ACHN (cell line): ENCODE measurements around the gene HSPB8.
"Not testable (repeated sequence)": the region's sequence is repeated elsewhere in the genome, so short reads cannot be mapped to it uniquely, and the experiment has no call there.

ENCODE experiments used
- DNase-seq: peaks from one replicate; pipeline ENCODE4 v3.0.0-alpha.2; 2015
- in situ Hi-C: cut with HindIII; loops from 2 replicates; pipeline ENCODE4 v1.10.0; 2017; ENCODE audit warnings: low sequenced_read_pairs, low pct_ligation_motif_present, low pct_unique_long_range_greater_than_20kb

HSPB8 gene

GRCh38 chr12:119200601-119201000, 21.9 kb downstream of the HSPB8 start:
- in situ Hi-C loops: no loop called here
- DNase-seq: no peak

- no peak for DNase-seq
- in situ Hi-C loops: no loop called here
Measured at GRCh38 chr12:119201789-119202543, 23.2 kb downstream of the HSPB8 start.

GRCh38 chr12:119202544-119202943, 23.8 kb downstream of the HSPB8 start:
- no peak for DNase-seq
- in situ Hi-C loops: no loop called here

GRCh38 chr12:119204131-119204530, 25.4 kb downstream of the HSPB8 start:
- in situ Hi-C loops: no loop called here

GRCh38 chr12:119204671-119205285, 26.0 kb downstream of the HSPB8 start:
- in situ Hi-C loops: no loop called here
- DNase-seq: no peak

More at GRCh38 chr12:119204131-119204530, 25.4 kb downstream of the HSPB8 start:
- no peak for DNase-seq

- in situ Hi-C loops: no loop called here
- DNase-seq: no peak
Measured at GRCh38 chr12:119206348-119207062, 27.8 kb downstream of the HSPB8 start.

- DNase-seq: no peak
- in situ Hi-C loops: no loop called here
Measured at GRCh38 chr12:119207063-119207560, 28.4 kb downstream of the HSPB8 start.

- DNase-seq: peak; percentile 47
- in situ Hi-C loops: no loop called here
Measured at GRCh38 chr12:119208626-119209061, 29.9 kb downstream of the HSPB8 start.

- no peak for DNase-seq
- in situ Hi-C loops: no loop called here
Measured at GRCh38 chr12:119211884-119212283, 33.2 kb downstream of the HSPB8 start.

GRCh38 chr12:119216084-119216483, 37.4 kb downstream of the HSPB8 start:
- in situ Hi-C loops: no loop called here
- no peak for DNase-seq

- in situ Hi-C loops, DNase-seq: not testable (repeated sequence)
Measured at GRCh38 chr12:119218875-119219274, 40.1 kb downstream of the HSPB8 start.

- no peak for DNase-seq
- in situ Hi-C loops: no loop called here
Measured at GRCh38 chr12:119222222-119222951, 43.7 kb downstream of the HSPB8 start.

- DNase-seq: no peak
- in situ Hi-C loops: no loop called here
Measured at GRCh38 chr12:119225454-119225853, 46.7 kb downstream of the HSPB8 start.

- no peak for DNase-seq
- in situ Hi-C loops: no loop called here
Measured at GRCh38 chr12:119227292-119227691, 48.6 kb downstream of the HSPB8 start.

- no peak for DNase-seq
- in situ Hi-C loops: no loop called here
Measured at GRCh38 chr12:119229205-119229604, 50.5 kb downstream of the HSPB8 start.

- peak; percentile 44 for DNase-seq
- in situ Hi-C loops: no loop called here
Measured at GRCh38 chr12:119229837-119230236, 51.1 kb downstream of the HSPB8 start.

GRCh38 chr12:119230807-119231206, 52.1 kb downstream of the HSPB8 start:
- in situ Hi-C loops: no loop called here
- DNase-seq: no peak

GRCh38 chr12:119231774-119232173, 53.0 kb downstream of the HSPB8 start:
- in situ Hi-C loops: no loop called here
- DNase-seq: no peak
